ENCODE data around the gene SUSD1.

Gene SUSD1

GRCh38 chr9:112012026-112012902 is 162.8 kb downstream of the SUSD1 start:
- peak; percentile 95 for DNase-seq (ENCODE audit: low read depth)

GRCh38 chr9:112011051-112011620 is 164.0 kb downstream of the SUSD1 start:
- no peak for DNase-seq (ENCODE audit: low read depth)

GRCh38 chr9:112010537-112010936 is 164.6 kb downstream of the SUSD1 start:
- no peak for DNase-seq (ENCODE audit: low read depth)

GRCh38 chr9:112009656-112010055 is 165.4 kb downstream of the SUSD1 start:
- peak; percentile 89 for DNase-seq (ENCODE audit: low read depth)

GRCh38 chr9:112007575-112008240 is 167.4 kb downstream of the SUSD1 start:
- DNase-seq (ENCODE audit: low read depth), result peak; percentile 71

- no peak for DNase-seq (ENCODE audit: low read depth)
These were observed 168.6 kb downstream of the SUSD1 start for GRCh38 chr9:112006361-112007020.

- no peak for DNase-seq (ENCODE audit: low read depth)
These were observed 169.2 kb downstream of the SUSD1 start for GRCh38 chr9:112005939-112006338.

- DNase-seq (ENCODE audit: low read depth), result no peak
These were observed 171.6 kb downstream of the SUSD1 start for GRCh38 chr9:112003538-112003937.

- DNase-seq (ENCODE audit: low read depth), result peak; percentile 93
These were observed 172.1 kb downstream of the SUSD1 start for GRCh38 chr9:112002847-112003457.

GRCh38 chr9:112002131-112002846 is 172.8 kb downstream of the SUSD1 start:
- DNase-seq (ENCODE audit: low read depth), result no peak

GRCh38 chr9:112000743-112001142 is 174.4 kb downstream of the SUSD1 start:
- DNase-seq (ENCODE audit: low read depth), result no peak

GRCh38 chr9:111999319-111999718 is 175.8 kb downstream of the SUSD1 start:
- no peak for DNase-seq (ENCODE audit: low read depth)

GRCh38 chr9:111997831-111998230 is 177.3 kb downstream of the SUSD1 start:
- DNase-seq (ENCODE audit: low read depth), result no peak

GRCh38 chr9:111994831-111995458 is 180.2 kb downstream of the SUSD1 start:
- peak; percentile 51 for DNase-seq (ENCODE audit: low read depth)

- no peak for DNase-seq (ENCODE audit: low read depth)
These were observed 181.8 kb downstream of the SUSD1 start for GRCh38 chr9:111993319-111993718.

GRCh38 chr9:111992523-111992922 is 182.6 kb downstream of the SUSD1 start:
- DNase-seq (ENCODE audit: low read depth), result peak; percentile 89

- no peak for DNase-seq (ENCODE audit: low read depth)
These were observed 183.9 kb downstream of the SUSD1 start for GRCh38 chr9:111991179-111991578.
